ENCODE results near the gene CLDN15.
"Not testable (repeated sequence)": the region's sequence is repeated elsewhere in the genome, so short reads cannot be mapped to it uniquely, and the experiment has no call there.

CLDN15 gene

GRCh38 chr7:101203740-101204738 lies 33.6 kb downstream of the CLDN15 start:
- peak overlapping the region in 1 of 21 experiments; percentile 11 for H3K27ac ChIP-seq
- not testable (repeated sequence) for H3K4me3 ChIP-seq

- no peak overlapping the region for H3K27ac ChIP-seq
- no peak overlapping the region for H3K4me3 ChIP-seq
These were observed 35.0 kb downstream of the CLDN15 start for GRCh38 chr7:101202603-101202918.

- no peak overlapping the region for H3K27ac ChIP-seq
These were observed 35.7 kb downstream of the CLDN15 start for GRCh38 chr7:101201695-101202602.

DNA sequence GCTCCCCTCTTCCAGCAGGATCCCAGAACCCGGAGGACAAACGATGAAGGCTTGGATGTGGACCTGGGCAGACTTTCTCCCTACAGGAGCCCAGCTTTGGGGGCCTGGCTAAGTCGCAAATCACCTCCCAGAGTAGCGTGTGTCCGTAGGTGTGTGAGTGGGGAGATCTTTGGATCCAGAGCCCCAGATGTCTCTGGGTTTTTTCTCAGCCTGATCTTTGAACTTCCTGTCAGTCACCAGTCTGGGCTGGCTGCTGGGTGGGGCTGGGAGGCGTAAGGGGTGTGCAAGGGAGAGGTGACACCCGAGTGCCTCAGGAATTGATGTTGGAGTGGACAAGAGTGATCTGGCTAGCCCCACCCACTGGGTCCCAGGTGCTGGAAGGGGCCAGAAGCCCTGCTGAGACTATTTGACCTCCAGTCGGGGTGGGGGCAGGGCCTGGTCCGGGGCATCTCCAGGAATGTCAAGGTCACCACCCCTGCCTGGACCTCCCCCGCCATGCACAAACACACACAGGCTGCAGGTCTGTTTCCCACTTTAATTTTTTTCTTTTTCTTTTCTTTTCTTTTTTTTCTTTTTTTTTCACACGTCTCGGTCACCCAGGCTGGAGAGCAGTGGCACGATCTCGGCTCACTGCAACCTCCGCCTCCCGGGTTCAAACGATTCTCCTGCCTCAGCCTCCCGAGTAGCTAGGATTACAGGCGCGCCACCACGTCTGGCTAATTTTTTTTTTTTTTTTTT lies 36.6 kb downstream of the CLDN15 start, which contains the start of gene MOGAT3:
MOGAT3 (minus strand) TSS at position 175 of the 738 bp plus-strand sequence. CDS start 182 bp downstream, outside the sequence.
- H3K4me3 ChIP-seq, result peak within 1 kb of the TSS in 1 of 7 experiments; percentile 9
- H3K27ac ChIP-seq, result no peak within 1 kb of the TSS

More at GRCh38 chr7:101201695-101202602, 35.7 kb downstream of the CLDN15 start:
- peak overlapping the region in 1 of 7 experiments; percentile 9 for H3K4me3 ChIP-seq

GRCh38 chr7:101200504-101200861 lies 37.1 kb downstream of the CLDN15 start:
- Histone ChIP-seq H3K4me3 (no peak overlapping the region), H3K27ac (no peak overlapping the region)

- H3K4me3 ChIP-seq, H3K27ac ChIP-seq: not testable (repeated sequence)
These were observed 38.1 kb downstream of the CLDN15 start for GRCh38 chr7:101199522-101199921.

GRCh38 chr7:101198476-101198875 lies 39.1 kb downstream of the CLDN15 start:
- Histone ChIP-seq H3K4me3 (no peak overlapping the region), H3K27ac (no peak overlapping the region)

DNA sequence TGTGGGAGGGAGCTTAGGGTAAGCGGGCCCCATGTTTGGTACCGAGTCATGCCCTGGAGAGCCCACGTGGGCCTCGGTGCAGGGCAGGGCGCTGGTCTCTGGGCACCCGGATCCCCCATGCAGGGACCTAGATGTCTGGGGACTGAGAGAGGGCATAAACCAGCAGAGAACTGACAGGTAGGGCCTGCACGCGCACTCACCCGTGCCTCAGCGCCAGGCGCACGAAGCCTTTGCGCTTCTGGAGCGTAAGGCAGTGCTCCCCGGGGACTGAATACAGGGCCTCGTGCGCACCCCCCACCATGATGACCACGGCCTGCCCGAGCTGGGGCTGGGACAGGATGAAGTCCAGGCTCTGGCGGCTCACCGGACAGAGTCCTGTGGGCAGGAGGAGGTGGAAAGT lies 39.6 kb downstream of the CLDN15 start:
- no peak overlapping the region for H3K4me3 ChIP-seq

GRCh38 chr7:101195884-101196283 lies 41.7 kb downstream of the CLDN15 start:
- no peak overlapping the region for H3K4me3 ChIP-seq
- no peak overlapping the region for H3K27ac ChIP-seq

More for the DNA sequence above, 39.6 kb downstream of the CLDN15 start:
- H3K27ac ChIP-seq, result no peak overlapping the region

- Histone ChIP-seq H3K27ac (no peak overlapping the region), H3K4me3 (no peak overlapping the region)
These were observed 48.5 kb downstream of the CLDN15 start for GRCh38 chr7:101189109-101189508.

DNA sequence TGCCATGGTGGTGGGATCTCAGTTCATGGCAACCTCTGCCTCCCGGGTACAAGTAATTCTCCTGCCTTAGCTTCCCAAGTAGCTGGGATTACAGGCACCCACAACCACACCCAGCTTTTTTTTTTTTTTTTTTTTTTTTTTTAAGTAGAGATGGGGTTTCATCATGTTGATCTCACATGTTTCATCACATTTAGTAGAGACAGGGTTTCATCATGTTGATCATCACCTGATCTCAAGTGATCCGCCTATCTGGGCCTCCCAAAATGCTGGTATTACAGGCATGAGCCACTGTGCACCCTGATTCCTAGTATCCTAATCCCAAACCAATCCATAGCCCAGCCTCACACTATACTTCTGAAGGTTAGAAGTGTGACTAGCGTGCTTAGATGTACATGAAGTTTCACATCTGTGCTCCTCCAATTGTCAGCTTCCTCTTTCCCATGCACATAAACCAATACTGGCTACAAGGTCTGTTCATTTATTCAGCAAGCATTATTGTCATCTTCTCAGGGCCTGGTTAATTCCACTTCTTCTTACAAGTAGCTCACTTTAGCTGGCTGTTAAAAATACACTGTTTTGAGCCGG lies 50.7 kb downstream of the CLDN15 start:
- no peak overlapping the region for H3K4me3 ChIP-seq
- H3K27ac ChIP-seq, result no peak overlapping the region

DNA sequence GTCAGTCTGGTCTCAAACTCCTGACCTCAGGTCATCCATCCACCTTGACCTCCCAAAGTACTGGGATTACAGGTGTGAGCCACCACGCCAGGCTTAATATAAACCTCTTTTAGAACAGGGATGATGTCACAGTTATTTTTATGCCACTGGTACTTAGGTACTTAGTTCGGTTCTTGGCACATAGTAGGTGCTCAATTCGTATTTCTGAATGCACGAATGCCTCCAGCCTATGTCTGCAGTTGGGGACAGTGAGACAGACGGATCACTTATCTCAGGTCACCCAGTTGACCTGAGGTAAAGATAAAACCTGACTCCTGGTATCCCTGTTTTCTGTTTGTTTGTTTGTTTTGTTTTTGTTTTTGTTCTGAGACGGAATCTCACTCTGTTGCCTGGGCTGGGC lies 51.4 kb downstream of the CLDN15 start:
- Histone ChIP-seq H3K27ac (no peak overlapping the region), H3K4me3 (no peak overlapping the region)

DNA sequence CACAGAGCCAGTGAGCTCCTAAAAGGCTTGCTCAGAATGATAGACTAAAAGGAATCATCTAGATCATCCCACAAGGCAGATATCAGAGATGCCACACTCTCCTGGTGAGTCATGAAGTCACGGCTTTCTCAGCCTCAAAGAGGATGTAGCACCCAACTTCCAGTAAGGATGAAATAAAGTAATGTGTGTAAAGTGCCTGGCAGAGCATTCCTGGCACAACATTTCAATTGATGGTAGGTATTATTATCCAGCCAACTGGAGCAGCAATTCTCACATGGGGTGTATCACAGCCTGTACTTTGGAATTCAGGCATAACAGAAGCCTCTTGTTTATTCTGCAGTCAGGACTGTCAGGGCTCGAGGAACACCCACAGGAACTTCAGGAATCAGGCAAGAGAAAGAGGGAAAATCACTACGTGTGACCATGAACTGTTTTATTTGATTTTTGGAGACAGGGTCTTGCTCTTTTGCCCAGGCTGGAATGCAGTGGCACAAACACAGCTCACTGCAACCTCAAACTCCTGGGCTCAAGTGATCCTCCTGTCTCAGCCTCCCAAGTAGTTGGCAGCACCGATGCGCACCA lies 52.3 kb downstream of the CLDN15 start:
- no peak overlapping the region for H3K4me3 ChIP-seq
- no peak overlapping the region for H3K27ac ChIP-seq

All from skin epidermis (tissue), 12 donors.